Memory B cell (primary cell): ENCODE data around the gene TMEM231.
"Not testable (repeated sequence)": the region's sequence is repeated elsewhere in the genome, so short reads cannot be mapped to it uniquely, and the experiment has no call there.

Experiments used
- ATAC-seq: fragments of 150-1000 bp; cut with Tn5 transposase; 2 replicates; pipeline ENCODE4 v1.10.0; 2021; ENCODE audit warnings: low read depth, mild to moderate bottlenecking, moderate library complexity
- DNase-seq, 2 donors: peaks; one replicate each; pipeline ENCODE4 v3.0.0; 2022; ENCODE audit warnings: low spot score in 2 of 2
- H3K27ac Mint-ChIP-seq: one replicate; pipeline ENCODE4 v1.8.0; 2022; ENCODE audit warnings: mild to moderate bottlenecking, moderate library complexity, mixed read lengths
- H3K27me3 Mint-ChIP-seq: one replicate; pipeline ENCODE4 v1.8.0; 2022; ENCODE audit warnings: mixed read lengths
- H3K36me3 Mint-ChIP-seq: one replicate; pipeline ENCODE4 v1.8.0; 2022; ENCODE audit warnings: mild to moderate bottlenecking, mixed read lengths
- H3K4me1 Mint-ChIP-seq: one replicate; pipeline ENCODE4 v1.8.0; 2022; ENCODE audit warnings: mixed read lengths
- H3K4me3 Mint-ChIP-seq: one replicate; pipeline ENCODE4 v1.8.0; 2022; ENCODE audit warnings: mild to moderate bottlenecking, moderate library complexity, mixed read lengths
- H3K9me3 Mint-ChIP-seq: one replicate; pipeline ENCODE4 v1.8.0; 2022; ENCODE audit warnings: mixed read lengths

Gene TMEM231

DNA sequence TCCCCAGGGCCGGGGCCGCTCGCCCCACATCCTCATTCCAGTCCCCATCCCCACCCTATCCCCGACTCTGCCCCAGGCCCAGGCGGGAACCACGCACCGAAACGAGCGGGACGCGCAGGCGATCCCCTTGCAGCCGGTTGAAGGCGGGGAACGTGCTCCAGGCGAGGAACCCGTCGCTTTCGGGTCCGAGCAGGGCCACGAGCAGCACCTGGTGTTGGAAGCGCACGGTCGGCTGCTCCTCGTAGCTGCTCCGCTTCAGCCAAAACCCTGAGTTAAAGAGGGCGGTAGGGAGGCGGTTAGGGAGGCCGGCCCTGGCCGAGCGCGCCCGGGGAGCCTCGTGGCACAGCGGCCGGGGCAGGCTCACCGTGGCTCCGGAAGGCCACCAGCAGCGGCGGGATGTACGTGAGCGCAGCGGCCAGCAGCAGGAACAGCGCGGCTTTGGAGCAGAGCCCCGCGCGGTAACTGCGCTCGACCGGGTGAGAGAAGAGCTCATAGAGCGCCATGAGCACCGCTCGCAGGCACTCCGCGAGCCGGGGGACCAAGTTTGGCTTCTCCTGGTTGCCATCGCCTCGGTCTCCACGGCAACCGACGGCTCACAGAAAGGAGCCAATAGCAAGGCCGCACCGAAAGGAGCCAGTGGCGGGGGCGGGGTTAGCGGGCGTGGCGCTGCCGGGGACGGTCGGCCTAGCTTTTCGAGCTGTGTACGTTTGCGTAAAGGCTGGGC, at the start of gene TMEM231:
Gene TMEM231 (minus strand): TSS at position 546 of the 724 bp plus-strand sequence. CDS start 43 bp downstream, at position 503.
- Mint-ChIP-seq H3K36me3 (no peaks in the 10 kb centered on the region), H3K27me3 (no peaks in the 10 kb centered on the region), H3K9me3 (no peaks in the 10 kb centered on the region), H3K27ac (peak within 1 kb of the TSS; percentile 96), H3K4me3 (peak within 1 kb of the TSS; percentile 97), H3K4me1 (peaks cover 6% of the 10 kb centered on the region)
- ATAC-seq (peak; percentile 92), DNase-seq (peak; percentile 91 to 92)

- Mint-ChIP-seq H3K27ac (no peak overlapping the region), H3K9me3 (peaks cover 3% of the 10 kb centered on the region), H3K4me1 (no peaks in the 10 kb centered on the region), H3K27me3 (no peaks in the 10 kb centered on the region), H3K36me3 (peaks cover 49% of the 10 kb centered on the region), H3K4me3 (no peak overlapping the region)
- DNase-seq (no peak), ATAC-seq (no peak)
Measured at GRCh38 chr16:75603241-75603640, 47.2 kb upstream of the TMEM231 start.

- Mint-ChIP-seq H3K27me3 (no peaks in the 10 kb centered on the region), H3K27ac (no peak overlapping the region), H3K9me3 (peaks cover 7% of the 10 kb centered on the region), H3K36me3 (peaks cover 46% of the 10 kb centered on the region), H3K4me3 (no peak overlapping the region), H3K4me1 (no peaks in the 10 kb centered on the region)
- ATAC-seq, result no peak
- DNase-seq, result no peak
Measured at GRCh38 chr16:75599452-75600277, 43.6 kb upstream of the TMEM231 start.

GRCh38 chr16:75593825-75594820, 38.1 kb upstream of the TMEM231 start:
- peaks cover 4% of the 10 kb centered on the region for H3K9me3 Mint-ChIP-seq
- no peak overlapping the region for H3K4me3 Mint-ChIP-seq
- DNase-seq (no peak), ATAC-seq (no peak)
- no peaks in the 10 kb centered on the region for H3K27me3 Mint-ChIP-seq
- H3K27ac Mint-ChIP-seq, result no peak overlapping the region
- H3K36me3 Mint-ChIP-seq, result peaks cover 20% of the 10 kb centered on the region
- no peaks in the 10 kb centered on the region for H3K4me1 Mint-ChIP-seq

GRCh38 chr16:75593308-75593707, 37.3 kb upstream of the TMEM231 start:
- no peaks in the 10 kb centered on the region for H3K27me3 Mint-ChIP-seq
- ATAC-seq, result no peak
- peaks cover 4% of the 10 kb centered on the region for H3K9me3 Mint-ChIP-seq
- no peak overlapping the region for H3K27ac Mint-ChIP-seq
- peaks cover 20% of the 10 kb centered on the region for H3K36me3 Mint-ChIP-seq
- DNase-seq, result no peak
- H3K4me1 Mint-ChIP-seq, result no peaks in the 10 kb centered on the region
- no peak overlapping the region for H3K4me3 Mint-ChIP-seq

DNA sequence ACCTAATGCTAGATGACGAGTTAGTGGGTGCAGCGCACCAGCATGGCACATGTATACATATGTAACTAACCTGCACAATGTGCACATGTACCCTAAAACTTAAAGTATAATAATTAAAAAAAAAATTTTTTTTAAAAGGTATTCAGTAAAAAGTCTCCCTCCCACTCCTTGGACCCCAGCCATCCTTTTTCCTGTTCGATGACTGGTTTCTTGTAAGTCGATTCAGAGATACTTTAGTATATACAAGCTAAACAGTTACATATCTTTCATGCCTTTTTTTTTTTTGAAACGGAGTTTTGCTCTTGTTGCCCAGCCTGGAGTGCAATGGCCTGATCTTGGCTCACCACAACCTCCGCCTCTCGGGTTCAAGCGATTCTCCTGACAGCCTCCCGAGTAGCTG, 35.9 kb upstream of the TMEM231 start:
- H3K27me3 Mint-ChIP-seq, H3K36me3 Mint-ChIP-seq, H3K27ac Mint-ChIP-seq, H3K4me3 Mint-ChIP-seq, H3K4me1 Mint-ChIP-seq, DNase-seq, H3K9me3 Mint-ChIP-seq, ATAC-seq: not testable (repeated sequence)

GRCh38 chr16:75590920-75591843, 35.1 kb upstream of the TMEM231 start:
- Mint-ChIP-seq H3K36me3 (peaks cover 7% of the 10 kb centered on the region), H3K27me3 (no peaks in the 10 kb centered on the region), H3K4me1 (no peaks in the 10 kb centered on the region), H3K4me3 (no peak overlapping the region), H3K9me3 (no peaks in the 10 kb centered on the region), H3K27ac (no peak overlapping the region)
- ATAC-seq (no peak), DNase-seq (no peak)

- H3K27me3 Mint-ChIP-seq, result no peaks in the 10 kb centered on the region
- DNase-seq, result no peak
Measured at GRCh38 chr16:75589306-75589705, 33.3 kb upstream of the TMEM231 start.

GRCh38 chr16:75588716-75589115, 32.7 kb upstream of the TMEM231 start:
- Mint-ChIP-seq H3K36me3 (peaks cover 4% of the 10 kb centered on the region), H3K4me1 (peaks cover 16% of the 10 kb centered on the region), H3K9me3 (no peaks in the 10 kb centered on the region), H3K27me3 (no peaks in the 10 kb centered on the region), H3K27ac (no peak overlapping the region), H3K4me3 (no peak overlapping the region)
- DNase-seq (no peak), ATAC-seq (no peak)

More at GRCh38 chr16:75589306-75589705, 33.3 kb upstream of the TMEM231 start:
- H3K4me3 Mint-ChIP-seq, result no peak overlapping the region
- H3K4me1 Mint-ChIP-seq, result peaks cover 13% of the 10 kb centered on the region
- no peak overlapping the region for H3K27ac Mint-ChIP-seq
- ATAC-seq, result no peak
- H3K9me3 Mint-ChIP-seq, result no peaks in the 10 kb centered on the region
- peaks cover 5% of the 10 kb centered on the region for H3K36me3 Mint-ChIP-seq

- ATAC-seq, result peak; percentile 94
- H3K9me3 Mint-ChIP-seq, result no peaks in the 10 kb centered on the region
- peaks cover 4% of the 10 kb centered on the region for H3K36me3 Mint-ChIP-seq
- no peaks in the 10 kb centered on the region for H3K27me3 Mint-ChIP-seq
- peaks cover 25% of the 10 kb centered on the region for H3K4me1 Mint-ChIP-seq
- H3K4me3 Mint-ChIP-seq, result peak overlapping the region; percentile 27
- peak in 1 of 2 donors; percentile 27 for DNase-seq
- peak overlapping the region; percentile 67 for H3K27ac Mint-ChIP-seq
Measured at GRCh38 chr16:75584108-75584507, 28.1 kb upstream of the TMEM231 start.

GRCh38 chr16:75579281-75579834, 23.3 kb upstream of the TMEM231 start:
- no peaks in the 10 kb centered on the region for H3K27me3 Mint-ChIP-seq
- H3K27ac Mint-ChIP-seq, result peak overlapping the region; percentile 88
- H3K4me3 Mint-ChIP-seq, result no peak overlapping the region
- peak; percentile 20 for ATAC-seq
- no peaks in the 10 kb centered on the region for H3K9me3 Mint-ChIP-seq
- peaks cover 20% of the 10 kb centered on the region for H3K36me3 Mint-ChIP-seq
- H3K4me1 Mint-ChIP-seq, result peaks cover 23% of the 10 kb centered on the region
- DNase-seq, result no peak

DNA sequence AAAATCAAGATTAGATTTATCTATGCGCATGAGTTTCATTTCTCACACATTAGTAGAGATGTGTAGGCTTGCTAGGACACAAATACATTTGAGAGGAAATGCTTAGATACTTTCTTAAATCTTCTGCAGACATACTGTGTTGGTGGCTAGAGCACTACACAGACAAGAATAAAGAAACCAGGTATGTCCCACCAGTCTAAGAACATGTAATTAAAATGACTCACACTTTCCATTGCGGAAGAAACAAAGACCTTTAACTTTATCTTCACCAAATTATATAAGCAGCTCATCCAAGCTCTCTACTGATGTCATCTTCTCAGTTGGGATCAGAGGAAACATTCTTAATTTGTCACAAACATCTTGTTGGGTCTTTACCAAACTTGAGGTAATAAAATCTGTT, 22.7 kb upstream of the TMEM231 start:
- Mint-ChIP-seq H3K4me1 (peaks cover 19% of the 10 kb centered on the region), H3K36me3 (peaks cover 23% of the 10 kb centered on the region), H3K4me3 (peak overlapping the region; percentile 5), H3K27ac (peak overlapping the region; percentile 88), H3K9me3 (no peaks in the 10 kb centered on the region), H3K27me3 (no peaks in the 10 kb centered on the region)
- DNase-seq (no peak), ATAC-seq (no peak)
